Stimulated activated CD8-positive, alpha-beta memory T cell treated with anti-CD3 and anti-CD28 coated beads, Interleukin-15, amount 100 ng/mL, for 24 hours (primary cell): Measurements from ENCODE around the gene HCN3.
"Not testable (repeated sequence)": the region's sequence is repeated elsewhere in the genome, so short reads cannot be mapped to it uniquely, and the experiment has no call there.

Source experiments
- DNase-seq: peaks from one replicate; pipeline ENCODE4 v3.0.0-alpha.2; 2020; ENCODE audit warnings: low read depth

HCN3 gene

GRCh38 chr1:155285631-155286044 lies 8.4 kb downstream of the HCN3 start:
- DNase-seq: no peak

DNA sequence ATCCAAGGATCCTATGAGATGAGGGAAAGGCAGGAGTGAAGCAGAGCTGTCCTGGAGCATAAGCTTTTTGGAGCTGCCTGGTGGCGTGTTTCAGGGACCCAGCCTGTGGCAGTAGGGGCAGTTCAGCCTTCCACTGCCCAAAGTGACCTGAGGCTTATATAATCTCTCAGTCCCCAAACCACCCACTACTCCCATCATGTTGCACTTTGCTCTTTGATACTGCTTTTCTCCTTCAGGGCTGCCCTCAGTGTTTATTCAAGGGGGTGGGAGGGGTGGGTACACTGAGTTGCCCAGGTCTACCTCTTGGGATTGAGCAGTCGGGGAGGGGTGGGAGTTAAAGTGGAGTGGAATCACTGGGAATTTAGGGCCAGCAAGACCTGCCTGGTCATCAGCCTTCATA lies 9.3 kb downstream of the HCN3 start:
- DNase-seq: no peak

DNA sequence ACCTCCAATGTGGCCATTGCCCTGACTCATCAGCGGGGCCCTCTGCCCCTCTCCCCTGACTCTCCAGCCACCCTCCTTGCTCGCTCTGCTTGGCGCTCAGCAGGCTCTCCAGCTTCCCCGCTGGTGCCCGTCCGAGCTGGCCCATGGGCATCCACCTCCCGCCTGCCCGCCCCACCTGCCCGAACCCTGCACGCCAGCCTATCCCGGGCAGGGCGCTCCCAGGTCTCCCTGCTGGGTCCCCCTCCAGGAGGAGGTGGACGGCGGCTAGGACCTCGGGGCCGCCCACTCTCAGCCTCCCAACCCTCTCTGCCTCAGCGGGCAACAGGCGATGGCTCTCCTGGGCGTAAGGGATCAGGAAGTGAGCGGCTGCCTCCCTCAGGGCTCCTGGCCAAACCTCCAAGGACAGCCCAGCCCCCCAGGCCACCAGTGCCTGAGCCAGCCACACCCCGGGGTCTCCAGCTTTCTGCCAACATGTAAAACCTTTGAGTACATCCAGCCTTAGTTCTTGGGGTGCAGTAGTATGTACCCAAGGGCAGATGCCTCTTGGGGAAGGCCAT lies 10.8 kb downstream of the HCN3 start:
- DNase-seq: no peak

DNA sequence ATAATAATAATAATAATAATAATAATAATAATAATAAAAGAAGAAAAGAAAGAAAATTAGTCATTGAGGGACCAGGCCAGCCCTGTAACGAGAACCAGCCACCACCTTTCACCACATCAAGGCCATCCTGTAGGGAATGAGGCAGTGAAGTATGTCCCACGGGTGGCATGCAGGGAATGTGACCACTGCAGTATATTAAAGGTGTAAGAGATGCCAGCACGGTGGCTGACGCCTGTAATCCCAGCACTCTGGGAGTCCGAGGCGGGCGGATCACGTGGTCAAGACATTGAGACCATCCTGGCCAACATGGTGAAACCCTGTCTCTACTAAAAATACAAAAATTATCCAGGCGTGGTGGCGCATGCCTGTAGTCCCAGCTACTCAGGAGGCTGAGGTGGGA lies 13.7 kb downstream of the HCN3 start:
- DNase-seq: not testable (repeated sequence)

DNA sequence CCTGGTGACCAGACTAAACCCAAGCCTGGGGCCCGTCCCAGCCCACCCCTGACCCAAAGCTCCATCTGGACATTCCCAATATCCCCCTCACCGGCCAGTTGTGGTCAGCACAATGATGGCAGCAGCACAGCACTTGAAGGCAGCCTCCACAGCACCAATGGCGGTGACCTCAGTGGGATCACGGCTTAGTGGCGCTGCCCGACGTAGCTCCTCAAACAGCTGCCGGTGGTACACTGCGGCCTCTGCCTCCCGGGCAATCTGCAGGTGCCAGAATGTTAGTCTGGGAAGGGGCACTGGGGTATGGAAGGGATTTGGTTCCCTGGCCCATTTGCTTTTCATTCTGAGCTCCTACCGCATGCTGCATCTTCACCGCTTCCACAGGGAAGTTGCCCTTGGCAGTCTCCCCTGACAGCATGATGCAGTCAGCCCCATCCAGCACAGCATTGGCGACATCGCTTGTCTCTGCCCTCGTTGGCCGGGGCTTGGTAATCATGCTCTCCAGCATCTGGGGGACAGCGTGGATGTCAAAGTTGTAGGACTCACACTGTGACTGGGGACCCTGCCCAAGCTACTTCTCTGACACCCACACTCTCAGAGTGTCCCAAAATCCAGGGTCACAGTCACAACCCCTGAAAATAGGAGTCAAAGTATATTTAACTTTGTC lies 16.0 kb downstream of the HCN3 start:
- DNase-seq: no peak

GRCh38 chr1:155294520-155295182 lies 17.4 kb downstream of the HCN3 start:
- no peak for DNase-seq

DNA sequence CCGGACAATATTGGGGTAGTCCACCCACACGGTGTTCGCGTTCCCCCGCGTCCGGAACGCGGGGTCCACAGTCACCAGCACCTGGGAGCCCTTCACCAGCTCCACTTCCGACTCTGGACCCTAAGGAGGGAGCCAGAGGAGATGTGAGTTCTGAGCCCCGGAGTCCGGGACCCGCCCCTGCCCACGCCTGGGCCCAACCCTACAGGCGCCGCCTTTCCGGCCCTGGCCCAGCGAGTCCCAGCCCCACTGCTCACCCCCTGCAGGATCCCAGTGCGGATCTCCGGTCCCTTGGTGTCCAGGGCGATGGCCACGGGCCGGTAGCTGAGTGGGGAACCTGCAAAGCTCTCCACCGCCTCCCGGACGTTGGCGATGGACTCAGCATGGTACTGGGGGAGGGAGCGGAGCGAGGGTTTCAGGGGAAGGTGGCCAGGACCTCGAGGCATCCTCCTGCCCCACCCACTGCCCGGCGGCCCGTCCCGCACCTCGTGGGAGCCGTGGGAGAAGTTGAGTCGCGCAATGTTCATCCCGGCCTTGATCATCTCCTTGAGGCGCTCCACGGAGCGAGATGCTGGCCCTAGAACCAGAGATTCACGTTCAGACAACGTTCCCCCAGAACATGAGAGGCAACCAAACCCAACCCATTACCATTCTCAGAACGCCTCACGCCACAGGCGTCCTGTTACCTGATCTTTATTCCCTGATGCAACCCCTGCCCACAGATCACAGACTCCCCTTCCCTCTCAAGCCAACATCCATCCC lies 18.1 kb downstream of the HCN3 start:
- DNase-seq: no peak

DNA sequence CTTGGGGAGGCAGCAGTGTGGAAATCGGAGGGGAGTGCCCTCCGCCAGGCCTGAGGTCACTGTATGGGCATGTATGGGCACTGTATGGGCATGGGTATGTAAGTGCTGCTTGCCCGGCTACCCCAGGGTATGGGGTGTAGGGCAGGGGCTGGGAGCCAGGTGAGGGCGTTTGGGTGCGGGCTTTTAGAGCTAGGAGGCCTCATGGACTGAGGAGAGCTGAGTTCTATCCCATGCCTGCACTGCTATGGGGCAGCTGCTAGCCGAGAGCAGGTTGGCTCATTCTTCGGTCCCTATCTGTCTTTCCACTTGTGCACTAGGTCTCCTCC lies 18.6 kb downstream of the HCN3 start:
- DNase-seq: no peak

DNA sequence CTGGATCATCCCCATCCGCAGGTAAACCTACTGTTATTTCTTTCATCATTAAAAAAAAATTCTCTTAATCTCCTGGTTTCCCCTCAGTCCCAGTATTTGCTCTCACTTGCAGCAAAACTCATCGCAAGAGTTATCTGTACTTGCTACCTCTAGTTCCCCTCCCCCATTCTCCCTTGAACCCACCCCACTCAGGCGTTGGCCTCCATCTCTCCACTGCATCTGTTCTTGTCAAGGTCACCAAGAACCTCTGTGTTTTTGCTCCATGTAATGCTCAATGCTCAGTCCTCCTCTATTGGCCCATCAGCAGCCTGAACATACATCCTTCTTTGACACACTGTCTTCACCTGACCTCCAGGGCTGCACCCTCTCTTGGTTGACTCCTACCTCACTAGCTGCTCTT lies 19.4 kb downstream of the HCN3 start:
- no peak for DNase-seq

DNA sequence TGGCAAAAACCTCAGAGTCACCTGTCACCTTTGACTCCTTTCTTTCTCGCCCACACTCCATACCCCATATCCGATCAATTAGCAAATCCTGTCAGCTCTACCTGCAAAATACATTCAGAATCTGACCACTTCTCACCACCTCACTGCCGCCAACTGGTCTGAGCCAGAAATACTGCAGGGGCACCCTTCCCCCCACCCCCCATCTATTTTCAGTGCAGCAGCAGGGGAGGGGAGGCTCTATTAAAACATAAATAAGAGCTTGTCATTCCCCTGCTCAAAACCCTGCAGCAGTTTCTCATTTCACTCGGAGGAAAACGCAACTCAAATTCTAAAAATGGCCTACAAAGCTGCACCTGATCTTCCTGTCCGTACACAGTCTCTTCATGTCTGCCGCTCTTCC lies 20.1 kb downstream of the HCN3 start:
- no peak for DNase-seq

- DNase-seq: no peak
Observed at GRCh38 chr1:155300024-155300423, 22.8 kb downstream of the HCN3 start.

- no peak for DNase-seq
Observed at GRCh38 chr1:155300553-155301329, 23.5 kb downstream of the HCN3 start.

DNA sequence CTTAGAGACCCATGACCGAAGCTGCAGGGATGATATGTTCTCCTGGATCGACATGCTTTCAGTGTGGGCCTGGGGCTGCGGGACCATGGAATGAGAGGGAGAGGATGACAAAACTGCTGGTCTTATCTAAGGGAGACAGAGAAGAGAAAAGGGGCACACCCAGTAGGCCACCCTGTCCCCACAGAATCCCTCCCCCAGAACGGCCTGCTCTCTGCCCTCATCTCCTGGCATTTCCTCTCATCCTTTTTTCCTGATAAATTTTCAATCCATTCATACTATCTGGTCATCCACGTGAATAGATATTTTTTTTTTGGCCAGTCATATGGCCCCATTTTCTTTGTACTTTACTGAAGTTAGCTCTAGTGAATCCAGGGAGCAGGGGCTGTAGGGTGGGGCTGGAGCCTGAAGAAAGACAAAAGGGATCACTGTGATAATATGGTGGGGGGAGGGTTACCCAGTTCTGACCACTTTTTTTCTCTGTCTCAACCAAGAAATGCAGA lies 24.1 kb downstream of the HCN3 start, which contains the start of gene PKLR:
Gene PKLR, minus strand, starts transcription at position 97 of the 500 bp plus-strand sequence. Its CDS starts 43 bp downstream, at position 54.
- no peak for DNase-seq

DNA sequence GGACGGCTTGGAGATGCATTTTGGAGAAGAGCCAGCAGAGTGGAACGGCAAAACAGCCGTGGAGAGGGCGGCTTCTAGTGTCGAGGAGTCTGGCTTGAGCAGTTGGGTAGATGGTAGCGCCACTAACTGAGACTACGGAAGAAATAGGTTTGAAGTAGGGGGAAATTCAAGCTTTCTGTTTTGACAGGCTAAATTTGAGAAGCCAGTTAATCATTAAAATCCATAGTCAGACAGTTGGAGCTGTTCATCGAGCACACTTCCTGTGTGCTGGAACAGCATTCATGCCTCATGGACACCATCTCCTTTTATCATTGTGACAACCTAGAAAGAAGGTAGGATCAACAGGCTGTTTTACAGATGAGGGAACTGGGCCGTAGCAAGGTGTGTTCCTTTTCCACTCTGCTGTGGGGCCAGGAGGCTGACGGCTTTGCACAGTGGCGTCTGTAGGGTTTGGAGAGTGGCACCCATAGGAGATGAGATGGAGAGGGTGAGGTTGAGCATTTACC lies 27.3 kb downstream of the HCN3 start:
- DNase-seq: no peak

DNA sequence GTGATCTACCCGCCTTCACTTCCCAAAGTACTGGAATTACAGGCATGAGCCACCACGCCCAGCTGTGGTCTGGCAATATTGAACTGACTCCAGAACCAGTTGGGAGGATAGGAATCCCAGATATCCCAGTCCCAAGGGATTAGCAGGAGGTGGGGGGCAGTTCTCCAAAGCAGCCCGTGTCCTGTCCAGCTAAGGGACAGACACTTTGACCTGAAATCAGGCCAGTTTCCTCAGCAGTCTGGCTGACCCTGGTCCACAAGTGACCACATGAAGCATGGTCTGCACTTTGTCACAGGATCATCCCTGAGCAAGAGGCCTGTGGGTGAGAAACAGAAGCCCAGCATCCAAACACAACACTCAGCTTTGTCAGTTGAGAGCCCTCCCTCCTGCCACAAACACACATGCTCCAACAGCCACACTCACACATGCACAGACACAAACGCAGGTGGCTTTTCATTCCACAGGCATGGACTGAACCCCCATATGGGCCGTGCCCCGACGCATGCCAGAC lies 28.7 kb downstream of the HCN3 start:
- DNase-seq: no peak

DNA sequence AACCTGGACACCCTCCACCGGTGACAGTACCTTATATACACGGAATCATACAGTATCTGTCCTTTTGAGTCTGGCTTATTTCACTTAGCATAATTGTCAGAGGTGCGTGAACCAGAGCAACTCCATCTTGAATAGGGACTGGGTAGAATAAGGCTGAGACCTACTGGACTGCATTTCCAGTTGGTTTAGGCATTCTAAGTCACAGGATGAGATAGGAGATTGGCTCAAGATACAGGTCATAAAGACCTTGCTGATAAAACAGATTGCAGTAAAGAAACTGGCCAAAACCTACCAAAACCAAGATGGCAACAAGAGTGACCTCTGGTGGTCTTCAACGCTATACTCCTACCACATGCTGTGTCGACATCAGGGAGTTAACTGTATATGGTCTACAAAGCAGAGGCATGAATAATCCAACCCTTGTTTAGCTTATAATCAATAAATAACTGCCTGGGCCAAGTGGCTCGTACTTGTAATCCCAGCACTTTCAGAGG lies 30.0 kb downstream of the HCN3 start:
- DNase-seq: no peak

GRCh38 chr1:155308493-155309422 lies 31.5 kb downstream of the HCN3 start, which contains the start of gene FDPS:
FDPS (plus strand) TSS chr1:155308866; CDS start chr1:155309790, 924 bp downstream.
- peak; percentile 81 for DNase-seq

- DNase-seq: no peak
Observed at GRCh38 chr1:155309423-155310021, 32.3 kb downstream of the HCN3 start.

- no peak for DNase-seq
Observed at GRCh38 chr1:155313261-155313660, 36.0 kb downstream of the HCN3 start.

- no peak for DNase-seq
Observed at GRCh38 chr1:155316922-155317321, 39.7 kb downstream of the HCN3 start.
